K562 (cell line): Measurements from ENCODE around the gene BET1L. TPM values are rescaled to one million over a fixed set of nuclear protein-coding genes. Genes with fewer than 3 reads are reported as not detected.
A peak's percentile ranks its signal among the peaks of the same experiment; 100 is the strongest.

Experiments used
- FOXA1 ChIP-seq: fragments of 450-650 bp; IDR thresholded peaks from 2 replicates; pipeline ENCODE4 v1.6.1; 2016; ENCODE audit warnings: mild to moderate bottlenecking, borderline replicate concordance
- GABPA ChIP-seq: fragments of 200-800 bp; sonication (Bioruptor generic); conservative IDR thresholded peaks from 2 replicates; pipeline ENCODE4 v1.6.1; 2016; ENCODE audit warnings: low read depth, missing genetic modification characterization, missing compliant biosample characterization
- NBN ChIP-seq: fragments of 450-650 bp; IDR thresholded peaks from 2 replicates; pipeline ENCODE4 v1.6.1; 2016; ENCODE audit warnings: low read depth, mild to moderate bottlenecking
- RFX7 ChIP-seq: fragments of 250-450 bp; sonication (Bioruptor Pico); IDR thresholded peaks from 2 replicates; pipeline ENCODE4 v1.5.1; 2021; ENCODE audit warnings: mild to moderate bottlenecking
- RREB1 ChIP-seq: fragments of 250-450 bp; sonication (Bioruptor Pico); IDR thresholded peaks from 2 replicates; pipeline ENCODE4 v1.4.0; 2020
- TARDBP ChIP-seq: fragments of 450-650 bp; IDR thresholded peaks from 2 replicates; pipeline ENCODE4 v1.6.1; 2016
- TCFL5 ChIP-seq: fragments of 250-450 bp; sonication (Bioruptor Pico); conservative IDR thresholded peaks from 2 replicates; pipeline ENCODE4 v1.6.1; 2021; ENCODE audit warnings: mild to moderate bottlenecking, moderate library complexity, matching md5 sums
- TFAP4 ChIP-seq: sonication (generic); formaldehyde crosslinking; IDR thresholded peaks from 2 replicates; pipeline ENCODE4 v1.8.0; 2022; ENCODE audit warnings: missing genetic modification reagents, mild to moderate bottlenecking, moderate library complexity, borderline replicate concordance
- THAP12 ChIP-seq: fragments of 250-450 bp; sonication (Bioruptor Pico); IDR thresholded peaks from 2 replicates; pipeline ENCODE4 v1.9.0; 2021; ENCODE audit warnings: mild to moderate bottlenecking, inconsistent platforms
- ZBTB11 ChIP-seq, 3 experiments: fragments of 200-800 bp in 1 of 3; fragments of 250-450 bp in 1 of 3; fragments of 450-650 bp in 1 of 3; sonication (Bioruptor Pico) in 1 of 3; sonication (Bioruptor generic) in 1 of 3; formaldehyde crosslinking in 1 of 3; IDR thresholded peaks; 2 replicates each; pipeline versions ENCODE4 v1.6.1 to v1.8.0; 2016 to 2022; ENCODE audit warnings: mild to moderate bottlenecking in 2 of 3, missing genetic modification characterization in 2 of 3, missing compliant biosample characterization in 1 of 3, moderate library complexity in 1 of 3
- ZNF79 ChIP-seq: fragments of 250-450 bp; sonication (Bioruptor Pico); IDR thresholded peaks from 2 replicates; pipeline ENCODE4 v1.4.0; 2020; ENCODE audit warnings: low read depth, mild to moderate bottlenecking, moderate library complexity
- polyA plus RNA-seq, 8 experiments: library from polyadenylated mRNA; depleted of rRNA in 4 of 8; stranded (reverse) in 5 of 8; unstranded in 3 of 8; fragments of >200 nt; fragmentation: Nextera tagmentation in 2 of 8; fragmentation: Illumina TruSeq in 1 of 8; extraction: Ambion mirVana in 2 of 8; extraction: Trizol in 1 of 8; gene quantifications; 2 replicates each; pipeline versions ENCODE4 v1.2.1 to v1.2.3, GENCODE V29; 2011 to 2014; ENCODE audit warnings: inconsistent platforms in 1 of 8, missing spikeins in 1 of 8
- total RNA-seq, 7 experiments: library from RNA; depleted of rRNA in 6 of 7; stranded (reverse); fragments of >200 nt in 6 of 7; fragmentation: Illumina TruSeq in 2 of 7; extraction: Trizol in 2 of 7; gene quantifications; 2 replicates each; pipeline versions ENCODE4 v1.2.1 to v1.2.3, GENCODE V29; 2011 to 2021; ENCODE audit warnings: low replicate concordance in 1 of 7

Gene BET1L
- total and polyA plus RNA-seq, 9 of the 15 experiments (the other 6 are each of a cell fraction or from before 2014, with no cell fraction given): 9.9 to 69.1 (median 19.9) TPM

- no peak for TF ChIP-seq ZNF79 (CRISPR knock-in tag)
- TF ChIP-seq NBN: no peak; the same call in 1 of the 2 replicates
- no peak for TF ChIP-seq TARDBP
- no peak for TF ChIP-seq RREB1
- TF ChIP-seq TFAP4 (CRISPR knock-in tag): peak; percentile 46; the same call in 1 of the 2 replicates
- no peak for TF ChIP-seq TCFL5 (CRISPR knock-in tag)
- TF ChIP-seq FOXA1: no peak
- TF ChIP-seq THAP12 (CRISPR knock-in tag): peak; percentile 82
- no peak for TF ChIP-seq GABPA (tag)
- no peak for TF ChIP-seq ZBTB11 (CRISPR knock-in tag; IDR thresholded peaks at IDR 0.05)
- no peak for TF ChIP-seq RFX7 (CRISPR knock-in tag)
Measured at GRCh38 chr11:208181-208916, 1.1 kb upstream of the BET1L start (continued).
